Ureter (tissue), 1 donor: ENCODE data around the gene ALOX12. TPM values are rescaled to one million over a fixed set of nuclear protein-coding genes. Genes with fewer than 3 reads are reported as not detected.

Source experiments
- DNase-seq: peaks from one replicate; pipeline ENCODE4 v3.0.0-alpha.2; 2020; ENCODE audit warnings: low spot score
- total RNA-seq: library from RNA; stranded (reverse); gene quantifications from one replicate; pipeline ENCODE4 v1.2.4, GENCODE V29; 2023
- donor health status: DM: yes; HTN: yes; CAD: no.

The ALOX12 gene
- total RNA-seq, 1 donor from 2014 or later: 1.9 TPM

DNA sequence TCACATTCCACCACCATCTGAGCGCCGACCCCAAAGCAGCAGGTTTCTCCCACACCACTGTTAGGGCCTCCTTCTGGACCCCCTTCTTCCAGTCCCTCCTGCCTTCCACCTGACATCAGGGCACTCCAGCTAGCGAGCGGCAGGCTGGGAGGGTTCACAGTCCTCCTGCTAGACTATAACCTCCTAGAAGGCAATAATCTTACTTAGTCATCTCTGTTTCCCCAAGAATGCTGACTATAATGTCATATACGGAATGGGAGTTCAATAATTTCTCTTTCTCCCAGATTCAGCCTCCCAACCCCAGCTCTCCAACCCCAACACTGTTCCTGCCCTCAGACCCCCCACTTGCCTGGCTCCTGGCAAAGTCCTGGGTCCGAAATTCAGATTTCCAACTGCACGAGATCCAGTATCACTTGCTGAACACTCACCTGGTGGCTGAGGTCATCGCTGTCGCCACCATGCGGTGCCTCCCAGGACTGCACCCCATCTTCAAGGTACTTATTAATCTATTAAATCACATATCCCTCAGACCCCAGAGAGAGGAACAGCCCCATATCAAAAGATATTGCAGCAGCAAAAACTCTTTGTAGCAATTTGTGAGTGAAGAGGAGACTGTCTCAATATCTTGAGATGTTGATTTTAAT, 5.6 kb downstream of the ALOX12 start:
- no peak for DNase-seq

DNA sequence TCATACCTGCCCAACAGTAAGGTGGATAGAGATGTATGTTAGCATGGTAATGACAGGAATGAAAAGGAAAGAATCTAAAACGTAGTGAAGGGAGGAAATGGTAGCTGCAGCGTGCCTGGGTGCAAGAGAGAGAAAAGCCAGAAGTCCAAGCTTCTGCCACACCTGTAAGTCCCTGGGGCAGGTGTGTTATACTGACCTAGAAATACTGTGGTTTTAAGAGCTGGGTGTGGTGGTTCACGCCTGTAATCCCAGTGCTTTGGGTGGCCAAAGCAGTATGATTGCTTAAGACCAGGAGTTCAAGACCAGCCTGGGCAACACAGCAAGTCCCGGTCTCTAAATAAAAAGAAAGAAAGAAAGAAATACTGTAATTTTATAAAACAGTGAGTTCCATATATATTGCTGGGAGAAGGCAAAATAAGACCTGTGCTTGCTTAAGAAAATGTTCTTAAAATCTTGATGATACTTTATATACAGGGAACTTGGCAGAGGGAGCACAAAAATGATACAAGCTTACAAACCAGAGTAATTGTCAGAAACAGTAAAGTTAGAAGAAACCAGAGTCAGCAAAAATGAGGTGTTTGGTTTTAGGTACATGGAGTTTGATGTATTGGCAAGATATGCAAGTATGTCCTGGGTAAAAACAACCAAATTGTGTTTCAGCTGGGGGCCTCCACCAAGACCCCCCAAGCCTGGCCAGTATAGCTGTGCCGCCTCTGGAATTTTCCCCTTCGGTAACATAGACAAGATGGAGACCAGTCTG, 6.6 kb downstream of the ALOX12 start:
- no peak for DNase-seq

GRCh38 chr17:7003745-7004144, 7.9 kb downstream of the ALOX12 start:
- no peak for DNase-seq

DNA sequence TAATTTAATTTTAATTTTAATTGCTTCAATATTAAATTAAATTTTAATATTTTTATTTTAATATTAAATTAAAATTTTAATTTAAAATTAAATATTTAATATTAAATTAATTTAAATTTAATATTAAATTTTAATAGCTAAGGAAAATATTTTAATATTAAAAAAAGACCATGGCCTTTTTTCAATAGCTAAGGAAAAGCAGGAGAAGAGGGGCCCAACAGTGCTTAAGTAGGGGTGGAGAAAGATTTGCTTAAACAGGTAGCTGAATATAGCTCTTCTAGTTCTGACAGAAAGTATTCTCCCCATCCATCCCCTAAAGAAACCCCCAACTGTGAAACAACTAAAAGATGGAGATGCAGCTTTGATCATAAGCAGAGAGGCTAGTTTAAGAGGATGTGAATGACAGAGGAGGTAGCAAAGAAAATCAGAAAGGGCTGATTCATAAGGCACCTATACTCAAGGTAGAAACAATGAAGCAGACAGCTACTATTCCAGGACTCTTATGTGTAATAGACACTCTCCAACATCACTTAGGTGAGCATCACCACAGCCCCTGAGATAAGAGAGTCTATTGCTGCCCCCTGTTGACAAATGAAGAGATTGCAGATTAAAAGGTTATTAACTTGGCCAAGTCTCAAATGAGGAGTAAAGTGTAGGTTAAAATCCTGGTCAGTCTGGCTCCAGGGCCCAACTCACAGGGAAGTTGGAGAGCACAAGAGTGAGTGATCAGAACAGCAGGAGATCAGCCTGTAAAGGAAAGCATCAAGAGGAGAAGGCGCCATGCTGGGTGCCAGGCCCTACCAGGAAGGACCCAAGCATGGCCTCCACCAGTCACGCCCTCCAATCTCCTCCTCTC, 8.8 kb downstream of the ALOX12 start:
- no peak for DNase-seq

GRCh38 chr17:7005716-7006115, 9.9 kb downstream of the ALOX12 start:
- no peak for DNase-seq

DNA sequence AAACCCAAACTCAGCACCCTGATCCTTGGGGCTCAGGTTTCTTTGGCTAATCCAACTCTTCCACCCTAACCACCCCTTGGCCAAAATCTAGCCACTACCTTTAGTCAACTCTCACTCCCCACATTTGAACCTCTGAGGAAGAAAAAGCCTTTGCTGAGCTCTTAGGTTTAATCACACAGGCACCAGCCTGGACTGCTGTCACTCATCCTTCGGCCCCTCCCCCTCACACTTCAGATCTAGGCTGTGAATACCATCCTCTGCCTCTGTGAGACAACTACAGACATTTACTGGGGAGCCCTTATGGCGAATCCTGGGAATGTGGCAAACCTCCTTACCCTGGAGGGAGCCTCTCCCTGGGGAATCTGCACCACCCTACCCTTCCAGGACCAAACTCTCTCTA, 11.3 kb downstream of the ALOX12 start:
- no peak for DNase-seq

DNA sequence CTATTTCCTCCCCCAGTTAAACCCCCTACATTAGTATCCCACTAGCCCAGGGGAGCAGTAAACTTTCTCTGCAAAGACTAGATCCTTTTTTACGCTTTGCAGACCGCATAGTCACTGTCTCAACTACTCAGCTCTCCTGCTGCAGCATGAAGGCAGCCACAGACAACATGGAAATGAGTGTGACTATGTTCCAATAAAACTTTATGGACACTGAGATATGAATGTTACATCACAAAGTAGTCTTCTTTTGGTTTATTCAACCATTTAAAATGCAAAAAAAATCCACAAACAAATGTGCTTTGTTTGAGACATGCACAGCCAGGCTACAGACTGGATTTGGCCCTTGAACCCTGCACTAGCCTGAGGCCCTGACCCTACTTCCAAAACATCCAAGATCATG, 14.7 kb downstream of the ALOX12 start:
- DNase-seq: no peak

DNA sequence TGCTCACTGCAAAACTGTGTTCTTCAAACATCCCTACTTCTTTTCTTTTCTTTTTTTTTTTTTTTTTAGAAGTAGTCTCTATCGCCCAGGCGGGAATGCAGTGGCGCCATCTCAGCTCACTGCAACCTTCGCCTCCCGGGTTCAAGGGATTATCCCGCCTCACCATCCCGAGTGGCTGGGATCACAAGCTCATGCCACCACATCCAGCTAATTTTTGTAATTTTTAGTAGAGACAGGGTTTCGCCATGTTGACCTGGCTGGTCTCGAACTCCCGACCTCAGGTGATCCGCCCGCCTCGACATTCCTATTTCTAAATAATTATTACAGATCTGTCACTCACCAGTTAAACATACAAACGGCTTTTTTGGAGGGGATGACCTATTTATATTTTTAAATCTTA, 15.6 kb downstream of the ALOX12 start:
- no peak for DNase-seq

- no peak for DNase-seq
These were observed 16.0 kb downstream of the ALOX12 start for GRCh38 chr17:7011942-7012254.

DNA sequence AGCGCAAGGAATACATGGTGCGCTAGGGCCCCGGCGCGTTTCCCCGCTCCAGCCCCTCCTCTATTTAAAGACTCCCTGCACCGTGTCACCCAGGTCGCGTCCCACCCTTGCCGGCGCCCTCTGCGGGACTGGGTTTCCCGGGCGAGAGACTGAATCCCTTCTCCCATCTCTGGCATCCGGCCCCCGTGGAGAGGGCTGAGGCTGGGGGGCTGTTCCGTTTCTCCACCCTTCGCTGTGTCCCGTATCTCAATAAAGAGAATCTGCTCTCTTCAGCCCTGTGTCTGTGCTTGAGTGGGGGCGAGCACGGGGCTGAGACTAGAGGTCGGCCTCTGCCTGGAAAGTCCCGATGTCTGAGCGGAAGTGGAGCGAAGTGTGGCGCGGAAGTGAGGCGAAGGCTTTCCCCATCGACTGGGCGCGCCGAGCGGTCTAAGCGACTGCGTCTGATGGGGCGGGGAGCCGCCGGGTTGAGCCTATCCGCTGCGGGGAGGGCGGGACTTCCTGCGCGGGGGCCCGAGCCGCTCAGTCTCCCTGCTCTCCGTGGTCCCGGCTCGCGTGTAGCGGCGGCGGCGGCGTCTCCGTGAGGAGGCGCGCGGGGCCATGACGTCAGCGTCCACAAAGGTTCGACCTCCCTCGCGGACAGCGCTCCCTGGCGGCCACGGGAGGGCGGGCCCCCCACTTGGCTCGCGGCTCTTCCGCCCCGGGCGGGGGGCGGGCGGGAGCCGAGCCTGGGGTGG, 18.6 kb downstream of the ALOX12 start:
- peak; percentile 97 for DNase-seq

GRCh38 chr17:7014995-7015958, 19.4 kb downstream of the ALOX12 start:
- DNase-seq: peak; percentile 62

- DNase-seq: no peak
These were observed 20.6 kb downstream of the ALOX12 start for GRCh38 chr17:7016418-7016817.

DNA sequence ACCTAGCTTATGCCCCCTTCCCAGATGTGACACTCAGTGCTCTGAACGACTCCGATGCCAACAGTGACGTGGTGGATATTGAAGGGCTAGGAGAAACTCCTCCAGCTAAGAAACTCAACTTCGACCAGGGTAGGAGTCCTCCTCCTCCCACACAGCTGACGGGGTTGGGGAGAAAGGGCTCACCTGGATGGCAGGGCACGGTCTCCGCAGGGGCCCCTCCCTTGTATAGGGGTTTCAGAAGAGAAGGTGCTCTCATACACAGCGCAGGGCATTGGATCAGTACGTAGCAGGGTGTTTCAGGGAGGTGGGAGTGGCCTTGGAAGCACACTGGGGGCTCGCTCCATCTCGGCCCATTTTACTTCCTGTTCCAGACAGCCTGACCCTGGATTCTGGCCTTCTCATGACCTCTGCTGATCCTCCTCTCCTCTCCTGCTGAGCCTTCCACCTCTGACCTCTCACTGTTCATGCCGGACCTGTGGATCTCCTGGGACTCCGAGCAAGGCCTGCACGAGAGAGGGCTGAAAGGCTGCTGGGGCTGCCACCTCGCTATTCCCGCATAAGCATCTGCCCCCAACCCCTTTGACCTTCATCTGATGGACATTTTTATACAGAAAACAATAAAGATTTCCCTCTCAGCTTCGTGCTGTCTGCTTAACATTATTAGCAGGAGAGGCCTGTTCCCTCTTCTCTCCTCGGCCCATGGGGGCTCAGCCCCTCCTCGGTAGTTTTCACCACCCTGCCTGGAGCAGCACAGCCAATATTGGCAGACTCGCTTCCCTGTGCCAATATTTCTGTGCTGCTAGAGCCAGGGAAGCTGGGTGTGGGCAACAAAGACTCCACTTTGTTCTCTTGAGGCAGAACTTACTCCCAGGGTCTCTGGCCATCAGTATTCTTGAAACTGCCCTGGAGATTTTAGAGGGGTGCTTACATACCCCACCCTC, 21.3 kb downstream of the ALOX12 start:
- DNase-seq: no peak

GRCh38 chr17:7017827-7018200, 22.0 kb downstream of the ALOX12 start:
- no peak for DNase-seq

GRCh38 chr17:7018331-7018964, 22.6 kb downstream of the ALOX12 start:
- peak; percentile 48 for DNase-seq

DNA sequence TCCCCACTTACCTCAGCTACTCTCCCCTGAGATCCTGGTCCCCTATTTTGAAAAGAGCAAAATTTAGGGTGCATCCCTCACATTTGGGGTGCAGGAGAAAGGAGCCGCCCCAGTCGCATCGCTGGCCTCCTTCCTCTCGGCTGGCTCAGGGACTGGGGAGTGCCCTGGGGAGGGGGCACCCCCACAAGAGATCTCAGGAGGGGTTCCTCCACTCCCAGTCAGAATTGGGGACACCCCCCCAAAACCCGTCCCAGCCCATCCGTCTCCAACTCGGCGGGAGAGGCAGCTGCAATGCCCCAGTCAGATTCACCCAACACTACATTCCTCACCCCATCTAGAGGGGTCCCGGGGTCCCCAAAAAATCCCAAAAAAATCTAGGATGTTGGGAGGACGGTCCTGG, 23.5 kb downstream of the ALOX12 start:
- DNase-seq: peak; percentile 44

- DNase-seq: peak; percentile 67
These were observed 24.1 kb downstream of the ALOX12 start for GRCh38 chr17:7019839-7020519.

GRCh38 chr17:7020894-7021664, 25.2 kb downstream of the ALOX12 start:
- DNase-seq: no peak
